Measurements from ENCODE around the gene DNAI4. TPM values are rescaled to one million over a fixed set of nuclear protein-coding genes. Genes with fewer than 3 reads are reported as not detected.
"Not testable (repeated sequence)": the region's sequence is repeated elsewhere in the genome, so short reads cannot be mapped to it uniquely, and the experiment has no call there.

DNAI4 gene
- 10 to 100 TPM; 15.4 to 16.6 (median 15.7) TPM for polyA plus RNA-seq (ENCODE audit: insufficient read length in 3 of 3)

- peak; percentile 97 for DNase-seq (ENCODE audit: low read depth in 3 of 3, low spot score in 2 of 3)
These were observed at the start of gene DNAI4, which contains the start of gene MIER1 for GRCh38 chr1:66924756-66925557. Gene DNAI4, minus strand, starts transcription at chr1:66924856. Its CDS starts 25 bp downstream, at chr1:66924831. Gene MIER1, plus strand, starts transcription at chr1:66924990. Its CDS starts 39 bp downstream, at chr1:66925029.

- no peak for DNase-seq (ENCODE audit: low read depth in 3 of 3, low spot score in 2 of 3)
These were observed 43.9 kb upstream of the DNAI4 start for GRCh38 chr1:66968574-66968973.

GRCh38 chr1:66966188-66966873, 41.7 kb upstream of the DNAI4 start:
- not testable (repeated sequence) for DNase-seq (ENCODE audit: low read depth in 3 of 3, low spot score in 2 of 3)

GRCh38 chr1:66957938-66958337, 33.3 kb upstream of the DNAI4 start:
- DNase-seq (ENCODE audit: low read depth in 3 of 3, low spot score in 2 of 3): no peak

GRCh38 chr1:66954208-66954607, 29.6 kb upstream of the DNAI4 start:
- DNase-seq (ENCODE audit: low read depth in 3 of 3, low spot score in 2 of 3): no peak

GRCh38 chr1:66951513-66951912, 26.9 kb upstream of the DNAI4 start:
- DNase-seq (ENCODE audit: low read depth in 3 of 3, low spot score in 2 of 3): no peak

GRCh38 chr1:66947267-66947666, 22.6 kb upstream of the DNAI4 start:
- DNase-seq (ENCODE audit: low read depth in 3 of 3, low spot score in 2 of 3): no peak

- no peak for DNase-seq (ENCODE audit: low read depth in 3 of 3, low spot score in 2 of 3)
These were observed 20.7 kb upstream of the DNAI4 start for GRCh38 chr1:66945316-66945715.

- DNase-seq (ENCODE audit: low read depth in 3 of 3, low spot score in 2 of 3): no peak
These were observed 19.9 kb upstream of the DNAI4 start for GRCh38 chr1:66944330-66945274.

- DNase-seq (ENCODE audit: low read depth in 3 of 3, low spot score in 2 of 3): no peak
These were observed 18.8 kb upstream of the DNAI4 start for GRCh38 chr1:66943361-66943969.

- no peak for DNase-seq (ENCODE audit: low read depth in 3 of 3, low spot score in 2 of 3)
These were observed 16.3 kb upstream of the DNAI4 start for GRCh38 chr1:66940981-66941380.

GRCh38 chr1:66938613-66939012, 14.0 kb upstream of the DNAI4 start:
- DNase-seq (ENCODE audit: low read depth in 3 of 3, low spot score in 2 of 3): no peak

GRCh38 chr1:66937529-66938234, 13.0 kb upstream of the DNAI4 start:
- no peak for DNase-seq (ENCODE audit: low read depth in 3 of 3, low spot score in 2 of 3)

GRCh38 chr1:66933887-66934700, 9.4 kb upstream of the DNAI4 start:
- no peak for DNase-seq (ENCODE audit: low read depth in 3 of 3, low spot score in 2 of 3)

- no peak for DNase-seq (ENCODE audit: low read depth in 3 of 3, low spot score in 2 of 3)
These were observed 7.6 kb upstream of the DNAI4 start for GRCh38 chr1:66932291-66932690.

GRCh38 chr1:66931590-66931989, 6.9 kb upstream of the DNAI4 start:
- no peak for DNase-seq (ENCODE audit: low read depth in 3 of 3, low spot score in 2 of 3)

GRCh38 chr1:66930823-66931174, 6.1 kb upstream of the DNAI4 start:
- no peak for DNase-seq (ENCODE audit: low read depth in 3 of 3, low spot score in 2 of 3)

- peak; percentile 74 to 90 (median 87) for DNase-seq (ENCODE audit: low read depth in 3 of 3, low spot score in 2 of 3)
These were observed 5.6 kb upstream of the DNAI4 start for GRCh38 chr1:66929999-66930822.

Measured in right renal cortex interstitium (tissue), 3 donors.